HL-60 (cell line): ENCODE data around the gene AANAT.
A peak's percentile ranks its signal among the peaks of the same experiment; 100 is the strongest.

Experiments
- DNase-seq, 2 experiments: peaks; one replicate each; pipeline ENCODE4 v3.0.0-alpha.2; 2010 to 2020; ENCODE audit warnings: low read depth in 1 of 2, low spot score in 1 of 2
- H3K27ac ChIP-seq: fragments of 250-450 bp; sonication (Bioruptor Pico); replicated peaks from 2 replicates; pipeline ENCODE4 v1.5.1; 2020; ENCODE audit warnings: mild to moderate bottlenecking, moderate library complexity
- H3K27me3 ChIP-seq: fragments of 250-450 bp; sonication (Bioruptor Pico); 2 replicates; pipeline ENCODE4 v1.5.1; 2021; ENCODE audit warnings: mild to moderate bottlenecking, moderate library complexity; ENCODE audit not compliant: insufficient read depth, poor library complexity, severe bottlenecking
- H3K4me3 ChIP-seq: replicated peaks from 2 replicates; pipeline ENCODE4 v1.5.1; 2011; ENCODE audit warnings: mild to moderate bottlenecking, control low read depth, low read length; ENCODE audit not compliant: insufficient read depth
- CTCF ChIP-seq: IDR thresholded peaks from one replicate; pipeline ENCODE4 v1.5.1; 2011; ENCODE audit warnings: low read length, control low read depth, inconsistent platforms; ENCODE audit not compliant: insufficient read depth
- GABPA ChIP-seq: IDR thresholded peaks from 2 replicates; pipeline ENCODE4 v1.6.1; 2012; ENCODE audit warnings: low read depth
- POLR2AphosphoS5 ChIP-seq: IDR thresholded peaks from 2 replicates; pipeline ENCODE4 v1.6.1; 2012; ENCODE audit warnings: low read depth
- REST ChIP-seq: IDR thresholded peaks from 2 replicates; pipeline ENCODE4 v1.6.1; 2012; ENCODE audit warnings: low read depth; ENCODE audit not compliant: insufficient replicate concordance
- SPI1 ChIP-seq: IDR thresholded peaks from 2 replicates; pipeline ENCODE4 v1.6.1; 2012; ENCODE audit warnings: low read depth, mild to moderate bottlenecking, borderline replicate concordance

The AANAT gene

GRCh38 chr17:76441686-76442340 is 25.6 kb upstream of the AANAT start:
- no peak overlapping the region for H3K4me3 ChIP-seq
- no peak for TF ChIP-seq POLR2AphosphoS5
- no peak for TF ChIP-seq SPI1
- DNase-seq = no peak
- H3K27ac ChIP-seq = no peak overlapping the region
- H3K27me3 ChIP-seq = no peaks in the 10 kb centered on the region

- TF ChIP-seq POLR2AphosphoS5 = no peak
- TF ChIP-seq SPI1 = no peak
- TF ChIP-seq GABPA = no peak
- TF ChIP-seq REST = no peak
- no peak for TF ChIP-seq CTCF
- Histone ChIP-seq H3K27me3 (no peaks in the 10 kb centered on the region), H3K4me3 (no peak overlapping the region), H3K27ac (peak overlapping the region; percentile 42)
- DNase-seq = peak in 1 of 2 experiments; percentile 45
These were observed 24.8 kb upstream of the AANAT start for GRCh38 chr17:76442341-76443338.

- TF ChIP-seq SPI1 (no peak), REST (no peak), GABPA (no peak), POLR2AphosphoS5 (no peak), CTCF (no peak)
- Histone ChIP-seq H3K27ac (no peak overlapping the region), H3K4me3 (no peak overlapping the region), H3K27me3 (no peaks in the 10 kb centered on the region)
- DNase-seq = no peak
These were observed 22.7 kb upstream of the AANAT start for GRCh38 chr17:76444518-76445311.
